SU-DHL-6 (cell line): ENCODE measurements around the gene ZNF423.

Experiments used
- H2AFZ ChIP-seq: fragments of 200-600 bp; sonication (generic); 2 replicates; pipeline ENCODE4 v1.6.1; 2014; ENCODE audit warnings: low read depth, mild to moderate bottlenecking, moderate library complexity, mixed read lengths, antibody characterized with exemption, low read length; ENCODE audit not compliant: severe bottlenecking
- H3F3A ChIP-seq: fragments of 200-600 bp; shearing (Covaris generic); 2 replicates; pipeline ENCODE4 v1.6.0; 2016; ENCODE audit warnings: antibody characterized with exemption, mild to moderate bottlenecking; ENCODE audit not compliant: insufficient read depth
- H3K27ac ChIP-seq: fragments of 200-600 bp; sonication (generic); 2 replicates; pipeline ENCODE4 v1.5.1; 2016; ENCODE audit warnings: low read depth, mild to moderate bottlenecking, low read length, moderate library complexity, mixed read lengths
- H3K27me3 ChIP-seq: fragments of 200-600 bp; sonication (generic), shearing (Covaris generic); 2 replicates; pipeline ENCODE4 v1.6.0; 2014; ENCODE audit warnings: mild to moderate bottlenecking, low read length
- H3K36me3 ChIP-seq: fragments of 200-600 bp; sonication (generic); 2 replicates; pipeline ENCODE4 v1.6.1; 2014; ENCODE audit warnings: mild to moderate bottlenecking, low read length, mixed read lengths
- H3K4me2 ChIP-seq: fragments of 300-600, 200-600 bp; shearing (Covaris generic), sonication (generic); 2 replicates; pipeline ENCODE4 v1.6.0; 2014; ENCODE audit warnings: low read length, low read depth, mild to moderate bottlenecking; ENCODE audit not compliant: poor library complexity, severe bottlenecking
- H3K4me3 ChIP-seq: fragments of 200-600 bp; sonication (generic); 2 replicates; pipeline ENCODE4 v1.5.1; 2014; ENCODE audit warnings: antibody characterized with exemption, low read length, mild to moderate bottlenecking, mixed read lengths; ENCODE audit not compliant: insufficient read depth, poor library complexity, severe bottlenecking
- H3K79me2 ChIP-seq: fragments of 200-600 bp; sonication (generic); 2 replicates; pipeline ENCODE4 v1.6.1; 2014; ENCODE audit warnings: mild to moderate bottlenecking, low read length, moderate library complexity; ENCODE audit not compliant: insufficient read depth
- H3K9ac ChIP-seq: fragments of 200-600 bp; sonication (generic); 2 replicates; pipeline ENCODE4 v1.7.0; 2014; ENCODE audit warnings: mild to moderate bottlenecking, low read length
- H3K9me2 ChIP-seq: fragments of 200-600 bp; sonication (generic); replicated peaks from 2 replicates; pipeline ENCODE4 v1.6.1; 2014; ENCODE audit warnings: low read length; ENCODE audit not compliant: insufficient read depth
- H3K9me3 ChIP-seq: fragments of 200-600 bp; sonication (generic); 2 replicates; pipeline ENCODE4 v1.6.1; 2014; ENCODE audit warnings: low read length, mixed read lengths; ENCODE audit not compliant: insufficient read depth
- H4K20me1 ChIP-seq: fragments of 200-600 bp; sonication (generic); 2 replicates; pipeline ENCODE4 v1.6.1; 2014; ENCODE audit warnings: low read depth, mild to moderate bottlenecking, antibody characterized with exemption, low read length, moderate library complexity, mixed read lengths
- CTCF ChIP-seq: fragments of 200-600 bp; sonication (generic); IDR thresholded peaks from one replicate; pipeline ENCODE4 v1.5.1; 2017; ENCODE audit warnings: antibody characterized with exemption, mild to moderate bottlenecking, low read length, moderate library complexity; ENCODE audit not compliant: insufficient read depth, poor library complexity, severe bottlenecking
- EZH2phosphoT487 ChIP-seq: fragments of 200-600 bp; sonication (generic), shearing (Covaris generic); conservative IDR thresholded peaks from 2 replicates; pipeline ENCODE4 v1.6.1; 2018; ENCODE audit warnings: mild to moderate bottlenecking, antibody characterized with exemption, low read length, moderate library complexity, mixed read lengths

Gene ZNF423

GRCh38 chr16:49690778-49691177 is 165.1 kb downstream of the ZNF423 start:
- no peak for TF ChIP-seq EZH2phosphoT487
- TF ChIP-seq CTCF = no peak
- no peaks in the 10 kb centered on the region for H3K36me3 ChIP-seq
- no peak overlapping the region for H3K27ac ChIP-seq
- H2AFZ ChIP-seq = no peak overlapping the region
- no peaks in the 10 kb centered on the region for H4K20me1 ChIP-seq
- no peaks in the 10 kb centered on the region for H3K9me2 ChIP-seq
- H3F3A ChIP-seq = no peaks in the 10 kb centered on the region
- no peaks in the 10 kb centered on the region for H3K79me2 ChIP-seq
- no peaks in the 10 kb centered on the region for H3K27me3 ChIP-seq
- H3K4me3 ChIP-seq = no peak overlapping the region
- no peak overlapping the region for H3K9ac ChIP-seq
- no peak overlapping the region for H3K4me2 ChIP-seq
- H3K9me3 ChIP-seq = no peaks in the 10 kb centered on the region

GRCh38 chr16:49688036-49688697 is 167.7 kb downstream of the ZNF423 start:
- Histone ChIP-seq H3K4me2 (no peak overlapping the region), H3K9ac (no peak overlapping the region), H3K4me3 (no peak overlapping the region), H4K20me1 (no peaks in the 10 kb centered on the region), H3K9me3 (no peaks in the 10 kb centered on the region), H3K27me3 (no peaks in the 10 kb centered on the region), H3K9me2 (no peaks in the 10 kb centered on the region), H3K27ac (no peak overlapping the region), H3K36me3 (no peaks in the 10 kb centered on the region), H3F3A (no peaks in the 10 kb centered on the region), H2AFZ (no peak overlapping the region), H3K79me2 (no peaks in the 10 kb centered on the region)
- TF ChIP-seq CTCF (no peak), EZH2phosphoT487 (no peak)

GRCh38 chr16:49687476-49688002 is 168.4 kb downstream of the ZNF423 start:
- H3F3A ChIP-seq = no peaks in the 10 kb centered on the region
- no peak overlapping the region for H3K9ac ChIP-seq
- no peak overlapping the region for H3K4me2 ChIP-seq
- no peaks in the 10 kb centered on the region for H3K27me3 ChIP-seq
- H2AFZ ChIP-seq = no peak overlapping the region
- H3K9me2 ChIP-seq = no peaks in the 10 kb centered on the region
- H3K27ac ChIP-seq = no peak overlapping the region
- TF ChIP-seq CTCF (no peak), EZH2phosphoT487 (no peak)
- H3K36me3 ChIP-seq = no peaks in the 10 kb centered on the region
- H3K4me3 ChIP-seq = no peak overlapping the region
- H3K79me2 ChIP-seq = no peaks in the 10 kb centered on the region
- no peaks in the 10 kb centered on the region for H4K20me1 ChIP-seq
- H3K9me3 ChIP-seq = no peaks in the 10 kb centered on the region
